SK-N-SH treated with all-trans-retinoic acid at 6 μM for 48 hours (cell line): Measurements from ENCODE around the gene SPATA45.

Experiments used
- ARNTL ChIP-seq: fragments of 450-650 bp; formaldehyde crosslinking; IDR thresholded peaks from 2 replicates; pipeline ENCODE4 v1.5.0; 2020; ENCODE audit warnings: low read depth, mild to moderate bottlenecking, moderate library complexity, borderline replicate concordance
- CSDC2 ChIP-seq: fragments of 250-450 bp; sonication (Bioruptor Pico); IDR thresholded peaks from 2 replicates; pipeline ENCODE4 v1.5.0; 2020; ENCODE audit warnings: mild to moderate bottlenecking, moderate library complexity
- PATZ1 ChIP-seq: fragments of 250-450 bp; sonication (Bioruptor Pico); IDR thresholded peaks from 2 replicates; pipeline ENCODE4 v1.8.0; 2020; ENCODE audit warnings: mild to moderate bottlenecking, moderate library complexity, borderline replicate concordance
- ZC3H10 ChIP-seq: fragments of 250-450 bp; sonication (Bioruptor Pico); IDR thresholded peaks from 2 replicates; pipeline ENCODE4 v1.5.1; 2021; ENCODE audit warnings: mild to moderate bottlenecking, moderate library complexity
- ZFP30 ChIP-seq: fragments of 450-650 bp; formaldehyde crosslinking; IDR thresholded peaks from 2 replicates; pipeline ENCODE4 v1.5.0; 2022; ENCODE audit warnings: mild to moderate bottlenecking, moderate library complexity
- ZNF70 ChIP-seq: fragments of 450-650 bp; formaldehyde crosslinking; IDR thresholded peaks from 2 replicates; pipeline ENCODE4 v1.5.0; 2020; ENCODE audit warnings: mild to moderate bottlenecking, moderate library complexity
- TF ChIP-seq, protein P1 (sequence below): fragments of 250-450 bp; sonication (Bioruptor Pico); IDR thresholded peaks from 2 replicates; pipeline ENCODE4 v1.5.0; 2020; ENCODE audit warnings: mild to moderate bottlenecking, moderate library complexity
- TF ChIP-seq, protein P2 (sequence below): fragments of 250-450 bp; sonication (Bioruptor Pico); IDR thresholded peaks from 2 replicates; pipeline ENCODE4 v1.5.1; 2021; ENCODE audit warnings: mild to moderate bottlenecking, moderate library complexity

- TF ChIP-seq ZC3H10 (CRISPR knock-in tag) = no peak
- TF ChIP-seq, protein P1, sequence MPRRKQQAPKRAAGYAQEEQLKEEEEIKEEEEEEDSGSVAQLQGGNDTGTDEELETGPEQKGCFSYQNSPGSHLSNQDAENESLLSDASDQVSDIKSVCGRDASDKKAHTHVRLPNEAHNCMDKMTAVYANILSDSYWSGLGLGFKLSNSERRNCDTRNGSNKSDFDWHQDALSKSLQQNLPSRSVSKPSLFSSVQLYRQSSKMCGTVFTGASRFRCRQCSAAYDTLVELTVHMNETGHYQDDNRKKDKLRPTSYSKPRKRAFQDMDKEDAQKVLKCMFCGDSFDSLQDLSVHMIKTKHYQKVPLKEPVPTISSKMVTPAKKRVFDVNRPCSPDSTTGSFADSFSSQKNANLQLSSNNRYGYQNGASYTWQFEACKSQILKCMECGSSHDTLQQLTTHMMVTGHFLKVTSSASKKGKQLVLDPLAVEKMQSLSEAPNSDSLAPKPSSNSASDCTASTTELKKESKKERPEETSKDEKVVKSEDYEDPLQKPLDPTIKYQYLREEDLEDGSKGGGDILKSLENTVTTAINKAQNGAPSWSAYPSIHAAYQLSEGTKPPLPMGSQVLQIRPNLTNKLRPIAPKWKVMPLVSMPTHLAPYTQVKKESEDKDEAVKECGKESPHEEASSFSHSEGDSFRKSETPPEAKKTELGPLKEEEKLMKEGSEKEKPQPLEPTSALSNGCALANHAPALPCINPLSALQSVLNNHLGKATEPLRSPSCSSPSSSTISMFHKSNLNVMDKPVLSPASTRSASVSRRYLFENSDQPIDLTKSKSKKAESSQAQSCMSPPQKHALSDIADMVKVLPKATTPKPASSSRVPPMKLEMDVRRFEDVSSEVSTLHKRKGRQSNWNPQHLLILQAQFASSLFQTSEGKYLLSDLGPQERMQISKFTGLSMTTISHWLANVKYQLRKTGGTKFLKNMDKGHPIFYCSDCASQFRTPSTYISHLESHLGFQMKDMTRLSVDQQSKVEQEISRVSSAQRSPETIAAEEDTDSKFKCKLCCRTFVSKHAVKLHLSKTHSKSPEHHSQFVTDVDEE = no peak
- TF ChIP-seq, protein P2, sequence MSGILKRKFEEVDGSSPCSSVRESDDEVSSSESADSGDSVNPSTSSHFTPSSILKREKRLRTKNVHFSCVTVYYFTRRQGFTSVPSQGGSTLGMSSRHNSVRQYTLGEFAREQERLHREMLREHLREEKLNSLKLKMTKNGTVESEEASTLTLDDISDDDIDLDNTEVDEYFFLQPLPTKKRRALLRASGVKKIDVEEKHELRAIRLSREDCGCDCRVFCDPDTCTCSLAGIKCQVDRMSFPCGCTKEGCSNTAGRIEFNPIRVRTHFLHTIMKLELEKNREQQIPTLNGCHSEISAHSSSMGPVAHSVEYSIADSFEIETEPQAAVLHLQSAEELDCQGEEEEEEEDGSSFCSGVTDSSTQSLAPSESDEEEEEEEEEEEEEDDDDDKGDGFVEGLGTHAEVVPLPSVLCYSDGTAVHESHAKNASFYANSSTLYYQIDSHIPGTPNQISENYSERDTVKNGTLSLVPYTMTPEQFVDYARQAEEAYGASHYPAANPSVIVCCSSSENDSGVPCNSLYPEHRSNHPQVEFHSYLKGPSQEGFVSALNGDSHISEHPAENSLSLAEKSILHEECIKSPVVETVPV (CRISPR knock-in tag) = no peak
- no peak for TF ChIP-seq PATZ1 (CRISPR knock-in tag)
- TF ChIP-seq ZNF70 (CRISPR knock-in tag) = no peak
- TF ChIP-seq ZFP30 = no peak
- no peak for TF ChIP-seq ARNTL (CRISPR knock-in tag)
- TF ChIP-seq CSDC2 (CRISPR knock-in tag) = no peak
Observed at GRCh38 chr1:212819726-212820125, 27.7 kb downstream of the SPATA45 start.
